Stomach (tissue), 9 donors: Measurements from ENCODE around the gene GTSE1. TPM values are rescaled to one million over a fixed set of nuclear protein-coding genes. Genes with fewer than 3 reads are reported as not detected.

Experiments used
- DNase-seq, 2 donors: peaks; one replicate each; pipeline versions ENCODE4 v3.0.0 to v3.0.0-alpha.2; 2013 to 2019
- H3K27ac ChIP-seq, 5 donors: fragments of 200-600 bp in 4 of 5; sonication (generic) in 4 of 5; one replicate each; pipeline ENCODE4 v1.5.1; 2013 to 2019; ENCODE audit warnings: mild to moderate bottlenecking in 1 of 5, moderate library complexity in 1 of 5
- H3K27me3 ChIP-seq, 3 donors: fragments of 200-600 bp; sonication (generic); one replicate each; pipeline ENCODE4 v1.5.1; 2017 to 2019; ENCODE audit warnings: mixed run types in 1 of 3
- H3K36me3 ChIP-seq, 4 donors: fragments of 200-600 bp; sonication (generic); 1 replicate in 3 of 4; 2 replicates in 1 of 4; pipeline ENCODE4 v1.5.1; 2016 to 2019
- H3K4me1 ChIP-seq, 4 donors: fragments of 200-600 bp; sonication (generic); one replicate each; pipeline ENCODE4 v1.5.1; 2016 to 2019
- H3K4me3 ChIP-seq, 4 donors: fragments of 200-600 bp; sonication (generic) in 3 of 4; one replicate each; pipeline ENCODE4 v1.5.1; 2016 to 2019; ENCODE audit warnings: mild to moderate bottlenecking in 1 of 4
- H3K9me3 ChIP-seq, 4 donors: fragments of 200-600 bp; sonication (generic); one replicate each; pipeline ENCODE4 v1.5.1; 2016 to 2019
- CTCF ChIP-seq, 7 experiments: fragments of 450-650 bp in 4 of 7; fragments of 200-600 bp in 3 of 7; sonication (generic) in 3 of 7; IDR thresholded peaks; one replicate each; pipeline ENCODE4 v1.5.1; 2016 to 2019; ENCODE audit warnings: antibody characterized with exemption in 7 of 7, control low read depth in 2 of 7, mild to moderate bottlenecking in 1 of 7
- EP300 ChIP-seq: sonication (generic); formaldehyde crosslinking; IDR thresholded peaks from one replicate; pipeline ENCODE4 v1.6.1; 2017; ENCODE audit warnings: antibody characterized with exemption
- POLR2A ChIP-seq, 4 donors: fragments of 450-650 bp; IDR thresholded peaks; one replicate each; pipeline ENCODE4 v1.6.1; 2016; ENCODE audit warnings: antibody characterized with exemption in 4 of 4, control low read depth in 2 of 4, mild to moderate bottlenecking in 1 of 4, moderate library complexity in 1 of 4
- POLR2AphosphoS5 ChIP-seq, 3 donors: sonication (generic); formaldehyde crosslinking; IDR thresholded peaks; one replicate each; pipeline ENCODE4 v1.6.1; 2016; ENCODE audit warnings: antibody characterized with exemption in 3 of 3
- WGBS, 5 donors: extraction: QIAGEN DNeasy Blood & Tissue Kit in 3 of 5; methylation state at CpG; one replicate each; pipeline versions ENCODE4 v1.1.5 to v1.1.7; 2013 to 2018; 5-methylcytosine and 5-hydroxymethylcytosine counted together
- intact Hi-C: fragments of 100-400 bp; cut with DNase I; formaldehyde crosslinking; loops from one replicate; pipeline ENCODE4 v1.15.1; 2023; ENCODE audit warnings: low total_unique reads
- polyA plus RNA-seq, 3 donors: library from polyadenylated mRNA; stranded (reverse); fragments of 200-250 nt; gene quantifications; one replicate each; pipeline ENCODE4 v1.2.3, GENCODE V29; 2013
- total RNA-seq, 5 donors: library from RNA; depleted of rRNA; stranded (reverse); fragments of >200 nt; gene quantifications; one replicate each; pipeline versions ENCODE4 v1.1.0 to v1.2.3, GENCODE V29; 2014 to 2016
- donor health status: healthy with polysubstance abuse.
- donor health status: Bipolar disorder and iron deficiency.
- donor health status: healthy.

Gene GTSE1
- total and polyA plus RNA-seq, 8 donors: 1.1 to 64.0 (median 4.2) TPM

GRCh38 chr22:46372686-46373085, 76.0 kb downstream of the GTSE1 start:
- Histone ChIP-seq H3K4me1 (peaks cover 30 to 60% (median 50%) of the 10 kb centered on the region in 4 donors), H3K27ac (peak overlapping the region in 1 of 5 donors; percentile 73), H3K36me3 (no peaks in the 10 kb centered on the region), H3K4me3 (no peak overlapping the region), H3K27me3 (peaks cover 0 to 31% (median 0%) of the 10 kb centered on the region in 3 donors), H3K9me3 (peaks cover 5 to 10% (median 7%) of the 10 kb centered on the region in 4 donors)
- no peak for DNase-seq
- no peak for TF ChIP-seq EP300
- no peak for TF ChIP-seq POLR2AphosphoS5 (IDR thresholded peaks at IDR 0.05)
- no peak for TF ChIP-seq POLR2A (IDR thresholded peaks at IDR 0.05)
- no peak for TF ChIP-seq CTCF (IDR thresholded peaks at IDR 0.05)
- WGBS, 5 donors: 84 to 94% (median 88%) methylated on average over 15 to 18 of the region's 18 CpGs
- intact Hi-C loops: loop anchor here (5.0 kb wide), 1 partner anchor 165 kb away; the partner anchor contains the start of gene CELSR1

- Histone ChIP-seq H3K9me3 (peaks cover 5 to 10% (median 7%) of the 10 kb centered on the region in 4 donors), H3K27me3 (peaks cover 0 to 26% (median 0%) of the 10 kb centered on the region in 3 donors), H3K4me1 (peaks cover 34 to 61% (median 52%) of the 10 kb centered on the region in 4 donors), H3K4me3 (no peak overlapping the region), H3K36me3 (no peaks in the 10 kb centered on the region), H3K27ac (peak overlapping the region in 4 of 5 donors; percentile 23 to 82 (median 76))
- peak; percentile 69 to 74 for DNase-seq
- WGBS, 5 donors: 14 to 35% (median 24%) methylated on average over 2 to 8 of the region's 8 CpGs
- TF ChIP-seq EP300 (no peak), CTCF (IDR thresholded peaks at IDR 0.05) (no peak), POLR2AphosphoS5 (IDR thresholded peaks at IDR 0.05) (no peak), POLR2A (IDR thresholded peaks at IDR 0.05) (no peak)
- intact Hi-C loops: loop anchor here (5.0 kb wide), 1 partner anchor 164 kb away; the partner anchor contains the start of gene CELSR1
Measured at GRCh38 chr22:46373159-46373558, 76.5 kb downstream of the GTSE1 start.

GRCh38 chr22:46373921-46374662, 77.4 kb downstream of the GTSE1 start:
- Histone ChIP-seq H3K27ac (peak overlapping the region; percentile 73 to 84 (median 82)), H3K9me3 (peaks cover 5 to 10% (median 7%) of the 10 kb centered on the region in 4 donors)

More at GRCh38 chr22:46373921-46374662, 77.4 kb downstream of the GTSE1 start:
- peaks cover 43 to 71% (median 61%) of the 10 kb centered on the region in 4 donors for H3K4me1 ChIP-seq
- peaks cover 0 to 24% (median 0%) of the 10 kb centered on the region in 3 donors for H3K27me3 ChIP-seq
- H3K36me3 ChIP-seq: no peaks in the 10 kb centered on the region
- 16 to 35% (median 21%) methylated on average over 19 to 31 of the region's 31 CpGs for WGBS, 5 donors
- TF ChIP-seq CTCF (IDR thresholded peaks at IDR 0.05): no peak
- no peak for TF ChIP-seq EP300
- TF ChIP-seq POLR2A (IDR thresholded peaks at IDR 0.05): no peak
- TF ChIP-seq POLR2AphosphoS5 (IDR thresholded peaks at IDR 0.05): no peak
- DNase-seq: peak in 1 of 2 donors; percentile 76
- H3K4me3 ChIP-seq: no peak overlapping the region
- intact Hi-C loops: loop anchor here (5.0 kb wide), 1 partner anchor 163 kb away; the partner anchor contains the start of gene CELSR1
